ENCODE results near the gene MATCAP1. TPM values are rescaled to one million over a fixed set of nuclear protein-coding genes. Genes with fewer than 3 reads are reported as not detected.

The MATCAP1 gene
- total and polyA plus RNA-seq, 2 experiments from 2014 or later, result 3.8 to 6.4 TPM

DNA sequence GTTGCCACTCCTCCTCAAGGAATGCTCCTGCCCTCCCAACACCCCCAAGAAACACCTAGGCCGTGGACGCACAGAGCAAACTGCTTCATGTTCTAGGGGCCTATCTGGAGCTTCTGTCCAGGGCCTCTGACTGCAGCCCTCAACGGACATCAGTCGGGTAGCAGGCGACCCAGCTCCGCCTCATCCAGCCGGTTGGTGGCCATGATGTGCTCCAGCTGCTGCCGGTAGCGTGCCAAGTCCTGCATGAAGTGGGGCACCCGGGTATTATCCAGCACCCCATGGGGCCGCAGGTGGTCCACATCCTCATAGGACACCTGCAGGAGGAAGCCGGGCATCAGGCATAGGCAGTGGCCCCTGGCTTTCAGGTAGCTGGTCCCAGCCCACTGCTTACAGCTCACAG is 7.1 kb downstream of the MATCAP1 start:
- TF ChIP-seq EZH2phosphoT487 (IDR thresholded peaks at IDR 0.05; ENCODE audit: insufficient read depth, low read depth) (no peak), EZH2 (IDR thresholded peaks at IDR 0.05; ENCODE audit: insufficient read depth, poor library complexity, severe bottlenecking) (no peak)
- in situ Hi-C loops (cut with MboI), result no loop called here
- H2AFZ ChIP-seq, result no peak overlapping the region
- 92 to 95% methylated on average over 12 of the region's 12 CpGs for WGBS, 2 experiments (ENCODE audit: low coverage in 1 of 2, low lambda C conversion rate in 2 of 2, missing lambda C conversion rate in 2 of 2)
- DNase-seq, result no peak
- H3K27me3 ChIP-seq (replicated peaks; ENCODE audit: insufficient read depth), result no peaks in the 10 kb centered on the region
- no peak overlapping the region for H3K27ac ChIP-seq
- no peaks in the 10 kb centered on the region for H3K36me3 ChIP-seq (ENCODE audit: low read depth)
- no peaks in the 10 kb centered on the region for H3K9me2 ChIP-seq (ENCODE audit: insufficient read depth)
- no peaks in the 10 kb centered on the region for H3K79me2 ChIP-seq (ENCODE audit: insufficient read depth)
- H3K9ac ChIP-seq, result no peak overlapping the region
- no peaks in the 10 kb centered on the region for H4K20me1 ChIP-seq (ENCODE audit: insufficient read depth)
- peaks cover 15% of the 10 kb centered on the region for H3K4me1 ChIP-seq (ENCODE audit: insufficient read depth)
- H3F3A ChIP-seq (ENCODE audit: insufficient read depth), result peaks cover 14% of the 10 kb centered on the region
- H3K4me3 ChIP-seq, result no peak overlapping the region
- no peak overlapping the region for H3K4me2 ChIP-seq (ENCODE audit: unreplicated experiment)
- no peaks in the 10 kb centered on the region for H3K9me3 ChIP-seq (ENCODE audit: low read depth)

DNA sequence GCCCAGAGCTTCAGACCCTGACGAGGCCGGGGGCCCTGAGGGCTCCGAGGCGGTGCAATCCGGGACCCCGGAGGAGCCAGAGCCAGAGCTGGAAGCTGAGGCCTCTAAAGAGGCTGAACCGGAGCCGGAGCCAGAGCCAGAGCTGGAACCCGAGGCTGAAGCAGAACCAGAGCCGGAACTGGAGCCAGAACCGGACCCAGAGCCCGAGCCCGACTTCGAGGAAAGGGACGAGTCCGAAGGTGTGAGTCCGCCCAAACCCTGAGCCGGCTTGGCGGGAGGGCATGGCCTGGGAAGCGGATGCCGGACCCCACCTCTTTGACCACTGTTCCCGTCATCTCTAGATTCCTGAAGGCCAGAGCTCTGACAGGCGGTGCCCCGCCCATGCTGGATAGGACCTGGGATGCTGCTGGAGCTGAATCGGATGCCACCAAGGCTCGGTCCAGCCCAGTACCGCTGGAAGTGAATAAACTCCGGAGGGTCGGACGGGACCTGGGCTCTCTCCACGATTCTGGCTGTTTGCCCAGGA is 9.0 kb downstream of the MATCAP1 start:
- DNase-seq, result no peak
- Histone ChIP-seq H3F3A (ENCODE audit: insufficient read depth) (peaks cover 25% of the 10 kb centered on the region), H3K9me2 (ENCODE audit: insufficient read depth) (no peaks in the 10 kb centered on the region), H3K27ac (no peak overlapping the region), H3K27me3 (replicated peaks; ENCODE audit: insufficient read depth) (no peaks in the 10 kb centered on the region), H4K20me1 (ENCODE audit: insufficient read depth) (no peaks in the 10 kb centered on the region), H3K9me3 (ENCODE audit: low read depth) (no peaks in the 10 kb centered on the region), H3K9ac (peak overlapping the region; percentile 73; the same call in 1 of the 2 replicates), H3K4me2 (ENCODE audit: unreplicated experiment) (peak overlapping the region; percentile 92), H3K79me2 (ENCODE audit: insufficient read depth) (no peaks in the 10 kb centered on the region), H3K4me3 (peak overlapping the region; percentile 76), H2AFZ (peak overlapping the region; percentile 69; the same call in 1 of the 2 replicates), H3K36me3 (ENCODE audit: low read depth) (no peaks in the 10 kb centered on the region), H3K4me1 (ENCODE audit: insufficient read depth) (0 out of 2 replicates have a peak, but pooled peaks cover 9% of the 10 kb centered on the region)
- 76 to 86% methylated on average over 31 of the region's 31 CpGs for WGBS, 2 experiments (ENCODE audit: low coverage in 1 of 2, low lambda C conversion rate in 2 of 2, missing lambda C conversion rate in 2 of 2)
- TF ChIP-seq EZH2 (IDR thresholded peaks at IDR 0.05; ENCODE audit: insufficient read depth, poor library complexity, severe bottlenecking) (no peak), EZH2phosphoT487 (IDR thresholded peaks at IDR 0.05; ENCODE audit: insufficient read depth, low read depth) (no peak)
- in situ Hi-C loops (cut with MboI), result loop anchor here (25.0 kb wide), 1 partner anchor 212 kb away; the partner anchor contains the start of gene CES3

DNA sequence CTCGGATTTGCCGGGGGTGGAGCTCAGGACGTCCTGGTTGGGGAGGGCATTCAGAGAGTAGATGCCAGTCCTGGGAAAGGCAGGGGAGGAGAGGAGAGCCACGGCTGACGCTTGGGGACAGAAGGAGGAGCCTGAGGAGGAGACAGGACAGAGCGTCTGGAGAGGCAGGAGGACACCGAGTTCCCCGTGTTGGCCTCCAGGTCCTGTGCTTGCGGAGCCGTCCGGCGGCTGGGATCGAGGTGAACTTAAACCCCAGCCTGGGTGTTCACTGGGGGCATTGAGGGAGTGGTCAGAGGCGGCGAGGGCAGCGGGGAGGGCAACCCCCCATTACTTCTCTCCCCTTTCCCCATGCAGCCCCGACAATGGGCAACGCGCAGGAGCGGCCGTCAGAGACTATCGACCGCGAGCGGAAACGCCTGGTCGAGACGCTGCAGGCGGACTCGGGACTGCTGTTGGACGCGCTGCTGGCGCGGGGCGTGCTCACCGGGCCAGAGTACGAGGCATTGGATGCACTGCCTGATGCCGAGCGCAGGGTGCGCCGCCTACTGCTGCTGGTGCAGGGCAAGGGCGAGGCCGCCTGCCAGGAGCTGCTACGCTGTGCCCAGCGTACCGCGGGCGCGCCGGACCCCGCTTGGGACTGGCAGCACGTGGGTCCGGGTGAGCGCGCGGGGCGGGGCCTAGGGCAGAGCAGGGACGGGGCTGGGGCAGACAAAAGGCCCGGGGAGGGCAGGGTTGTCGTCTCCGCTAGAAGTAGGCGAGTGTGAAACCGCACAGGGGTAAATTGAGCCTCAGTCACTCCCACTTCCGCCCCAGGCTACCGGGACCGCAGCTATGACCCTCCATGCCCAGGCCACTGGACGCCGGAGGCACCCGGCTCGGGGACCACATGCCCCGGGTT is 9.7 kb downstream of the MATCAP1 start:
- 4 to 5% methylated on average over 46 to 66 of the region's 71 CpGs for WGBS, 2 experiments (ENCODE audit: low coverage in 1 of 2, low lambda C conversion rate in 2 of 2, missing lambda C conversion rate in 2 of 2)
- peak; percentile 92 for DNase-seq

DNA sequence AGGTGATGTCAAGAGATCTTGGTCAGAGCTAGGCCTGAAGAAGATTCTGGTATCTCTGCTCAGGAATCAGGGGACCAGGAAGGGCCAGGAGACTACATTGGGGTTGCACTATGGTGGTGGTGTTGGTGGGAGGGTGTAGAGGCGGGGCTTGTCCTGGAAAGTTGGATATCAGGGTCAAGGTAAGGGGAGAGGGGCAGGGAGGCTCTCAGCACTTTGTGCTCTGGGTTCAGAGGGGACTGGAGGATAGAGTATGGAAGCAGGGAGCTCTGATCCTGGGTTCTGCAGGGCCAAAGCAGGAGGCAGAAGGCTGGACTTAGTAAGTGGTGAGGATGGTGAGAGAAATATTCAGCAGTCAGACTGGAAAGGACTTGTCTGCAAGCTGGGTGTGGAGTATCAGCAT is 10.4 kb downstream of the MATCAP1 start:
- Histone ChIP-seq H3K4me2 (ENCODE audit: unreplicated experiment) (peak overlapping the region; percentile 92), H3K9me3 (ENCODE audit: low read depth) (no peaks in the 10 kb centered on the region), H3K36me3 (ENCODE audit: low read depth) (no peaks in the 10 kb centered on the region), H4K20me1 (ENCODE audit: insufficient read depth) (no peaks in the 10 kb centered on the region), H3K27me3 (replicated peaks; ENCODE audit: insufficient read depth) (no peaks in the 10 kb centered on the region), H3K27ac (peak overlapping the region; percentile 67), H2AFZ (peak overlapping the region; percentile 69), H3K9me2 (ENCODE audit: insufficient read depth) (no peaks in the 10 kb centered on the region), H3F3A (ENCODE audit: insufficient read depth) (peaks cover 26% of the 10 kb centered on the region), H3K9ac (peak overlapping the region; percentile 73), H3K4me1 (ENCODE audit: insufficient read depth) (0 out of 2 replicates have a peak, but pooled peaks cover 9% of the 10 kb centered on the region), H3K4me3 (peak overlapping the region; percentile 76), H3K79me2 (ENCODE audit: insufficient read depth) (no peaks in the 10 kb centered on the region)
- TF ChIP-seq EZH2phosphoT487 (IDR thresholded peaks at IDR 0.05; ENCODE audit: insufficient read depth, low read depth) (no peak), EZH2 (IDR thresholded peaks at IDR 0.05; ENCODE audit: insufficient read depth, poor library complexity, severe bottlenecking) (no peak)
- no peak for DNase-seq
- in situ Hi-C loops (cut with MboI), result loop anchor here (25.0 kb wide), 1 partner anchor 211 kb away; the partner anchor contains the start of gene CES3
- WGBS, 2 experiments (ENCODE audit: low coverage in 1 of 2, low lambda C conversion rate in 2 of 2, missing lambda C conversion rate in 2 of 2), result 100% methylated on average over 1 of the region's 1 CpG

More for the DNA sequence above, 9.7 kb downstream of the MATCAP1 start:
- Histone ChIP-seq H3K9ac (peak overlapping the region; percentile 73), H3K4me3 (peak overlapping the region; percentile 76), H3K79me2 (ENCODE audit: insufficient read depth) (no peaks in the 10 kb centered on the region), H3K36me3 (ENCODE audit: low read depth) (no peaks in the 10 kb centered on the region), H3K4me1 (ENCODE audit: insufficient read depth) (0 out of 2 replicates have a peak, but pooled peaks cover 9% of the 10 kb centered on the region), H3K27me3 (replicated peaks; ENCODE audit: insufficient read depth) (no peaks in the 10 kb centered on the region), H3K27ac (peak overlapping the region; percentile 67), H4K20me1 (ENCODE audit: insufficient read depth) (no peaks in the 10 kb centered on the region), H3F3A (ENCODE audit: insufficient read depth) (peaks cover 26% of the 10 kb centered on the region), H3K9me3 (ENCODE audit: low read depth) (no peaks in the 10 kb centered on the region), H3K4me2 (ENCODE audit: unreplicated experiment) (peak overlapping the region; percentile 92), H2AFZ (peak overlapping the region; percentile 69), H3K9me2 (ENCODE audit: insufficient read depth) (no peaks in the 10 kb centered on the region)
- TF ChIP-seq EZH2 (IDR thresholded peaks at IDR 0.05; ENCODE audit: insufficient read depth, poor library complexity, severe bottlenecking) (no peak), EZH2phosphoT487 (IDR thresholded peaks at IDR 0.05; ENCODE audit: insufficient read depth, low read depth) (no peak)
- in situ Hi-C loops (cut with MboI), result loop anchor here (25.0 kb wide), 1 partner anchor 212 kb away; the partner anchor contains the start of gene CES3

Data from GM23248 (cell line).